ENCODE results near the gene REN.

GRCh38 chr1:204176049-204176448 is 9.9 kb upstream of the REN start:
- TF ChIP-seq CTCF (IDR thresholded peaks at IDR 0.05): no peak
- TF ChIP-seq POLR2A (IDR thresholded peaks at IDR 0.05): no peak
